ENCODE results near the gene IL18. TPM values are rescaled to one million over a fixed set of nuclear protein-coding genes. Genes with fewer than 3 reads are reported as not detected.

The IL18 gene
- total RNA-seq, 1 experiment from 2014 or later = 0.31 TPM

DNA sequence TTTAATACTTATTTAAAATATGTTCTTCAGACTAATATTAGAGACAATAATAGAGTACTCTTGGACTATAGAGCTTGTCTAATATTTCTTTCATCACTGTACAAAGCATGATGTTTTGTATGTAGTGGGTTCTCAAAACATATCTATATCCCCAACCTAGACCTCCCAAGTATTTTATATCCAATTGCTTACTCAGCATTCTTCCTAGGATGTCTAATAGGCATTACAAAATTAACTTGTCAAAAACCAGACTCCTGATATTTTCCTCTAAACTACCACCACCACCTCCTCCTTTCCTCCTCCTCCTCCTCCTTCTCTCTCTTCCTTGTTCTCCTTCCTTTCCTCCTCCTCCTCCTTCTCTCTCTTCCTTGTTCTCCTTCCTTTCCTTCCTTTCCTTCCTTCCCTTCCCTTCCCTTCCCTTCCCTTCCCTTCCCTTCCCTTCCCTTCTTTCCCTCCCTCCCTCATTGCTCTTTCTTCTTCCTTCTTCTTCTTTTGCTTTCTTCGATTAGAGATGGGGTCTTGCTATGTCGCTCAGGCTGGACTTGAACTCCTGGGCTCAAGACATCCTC lies 32.7 kb upstream of the IL18 start:
- no peak overlapping the region for H4K91ac ChIP-seq (ENCODE audit: insufficient read length, low read depth, low read length)
- H3K9me3 ChIP-seq (ENCODE audit: control insufficient read depth, low read depth, low read length) = no peaks in the 10 kb centered on the region
- no peak overlapping the region for H3K56ac ChIP-seq (ENCODE audit: insufficient read length, low read depth, low read length)
- H3K9ac ChIP-seq (ENCODE audit: extremely low read depth, insufficient read length, low read length) = no peak overlapping the region
- H2BK5ac ChIP-seq (ENCODE audit: insufficient read length, low read length) = no peak overlapping the region
- H3K27me3 ChIP-seq (ENCODE audit: insufficient read depth, low read length) = no peaks in the 10 kb centered on the region
- no peaks in the 10 kb centered on the region for H3K23me2 ChIP-seq (ENCODE audit: insufficient read length, low read depth, low read length, poor library complexity, severe bottlenecking)
- no peak for DNase-seq
- no peak overlapping the region for H3K14ac ChIP-seq (ENCODE audit: insufficient read depth, low read length)
- Mint-ChIP-seq H3K4me3 (no peak overlapping the region), H3K27ac (no peak overlapping the region), H3K36me3 (ENCODE audit: insufficient read depth in 1 of 3, low read depth in 3 of 3) (no peaks in the 10 kb centered on the region), H3K27me3 (ENCODE audit: low read depth) (peaks cover 17% of the 10 kb centered on the region), H3K9me3 (no peaks in the 10 kb centered on the region; a peak in 2 of 5 replicates), H3K4me1 (no peaks in the 10 kb centered on the region)
- no peak overlapping the region for H3K27ac ChIP-seq (ENCODE audit: insufficient read length, low read depth, low read length)
- H2AFZ ChIP-seq (ENCODE audit: low read length) = no peak overlapping the region
- no peak overlapping the region for H2BK15ac ChIP-seq (ENCODE audit: low read depth, low read length)
- no peaks in the 10 kb centered on the region for H4K20me1 ChIP-seq (ENCODE audit: control insufficient read depth, insufficient read depth, insufficient read length)
- no peak overlapping the region for H3T11ph ChIP-seq (ENCODE audit: low read length)
- no peak overlapping the region for H2BK20ac ChIP-seq (ENCODE audit: low read depth, low read length, poor library complexity, severe bottlenecking)
- WGBS (ENCODE audit: extremely low coverage, insufficient read length, low lambda C conversion rate) = no CpG with 5 or more reads among the region's 2 CpGs
- no peak overlapping the region for H2BK120ac ChIP-seq (ENCODE audit: low read depth, low read length, poor library complexity, severe bottlenecking)
- H3K4me2 ChIP-seq (ENCODE audit: insufficient read depth, insufficient read length, low read length) = no peak overlapping the region
- no peak overlapping the region for H2AK5ac ChIP-seq (ENCODE audit: insufficient read length, low read length)
- no peaks in the 10 kb centered on the region for H3K4me1 ChIP-seq (ENCODE audit: insufficient read depth, low read length)
- H3K4ac ChIP-seq (ENCODE audit: low read depth, low read length) = no peak overlapping the region
- H3K18ac ChIP-seq (ENCODE audit: insufficient read length, low read depth, low read length) = no peak overlapping the region
- H3K79me1 ChIP-seq (ENCODE audit: insufficient read depth, low read depth, low read length, poor library complexity, severe bottlenecking) = no peaks in the 10 kb centered on the region
- H3K79me2 ChIP-seq (ENCODE audit: insufficient read depth, low read length) = no peaks in the 10 kb centered on the region
- TF ChIP-seq, protein P1, sequence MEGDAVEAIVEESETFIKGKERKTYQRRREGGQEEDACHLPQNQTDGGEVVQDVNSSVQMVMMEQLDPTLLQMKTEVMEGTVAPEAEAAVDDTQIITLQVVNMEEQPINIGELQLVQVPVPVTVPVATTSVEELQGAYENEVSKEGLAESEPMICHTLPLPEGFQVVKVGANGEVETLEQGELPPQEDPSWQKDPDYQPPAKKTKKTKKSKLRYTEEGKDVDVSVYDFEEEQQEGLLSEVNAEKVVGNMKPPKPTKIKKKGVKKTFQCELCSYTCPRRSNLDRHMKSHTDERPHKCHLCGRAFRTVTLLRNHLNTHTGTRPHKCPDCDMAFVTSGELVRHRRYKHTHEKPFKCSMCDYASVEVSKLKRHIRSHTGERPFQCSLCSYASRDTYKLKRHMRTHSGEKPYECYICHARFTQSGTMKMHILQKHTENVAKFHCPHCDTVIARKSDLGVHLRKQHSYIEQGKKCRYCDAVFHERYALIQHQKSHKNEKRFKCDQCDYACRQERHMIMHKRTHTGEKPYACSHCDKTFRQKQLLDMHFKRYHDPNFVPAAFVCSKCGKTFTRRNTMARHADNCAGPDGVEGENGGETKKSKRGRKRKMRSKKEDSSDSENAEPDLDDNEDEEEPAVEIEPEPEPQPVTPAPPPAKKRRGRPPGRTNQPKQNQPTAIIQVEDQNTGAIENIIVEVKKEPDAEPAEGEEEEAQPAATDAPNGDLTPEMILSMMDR (conservative IDR thresholded peaks at IDR 0.05) = no peak
- no peak overlapping the region for H4K8ac ChIP-seq (replicated peaks; ENCODE audit: insufficient read length, low read depth, low read length)
- H3K23ac ChIP-seq (ENCODE audit: insufficient read length, low read depth, low read length) = no peak overlapping the region
- H4K5ac ChIP-seq (ENCODE audit: insufficient read length, low read depth, low read length) = no peak overlapping the region
- H2BK12ac ChIP-seq (ENCODE audit: insufficient read length, low read depth, low read length) = no peak overlapping the region

All from H9 (cell line).